Type B pancreatic cell (in vitro differentiated cells): Measurements from ENCODE around the gene ZC2HC1C. TPM values are rescaled to one million over a fixed set of nuclear protein-coding genes. Genes with fewer than 3 reads are reported as not detected.
"Not testable (repeated sequence)": the region's sequence is repeated elsewhere in the genome, so short reads cannot be mapped to it uniquely, and the experiment has no call there.

Experiments
- DNase-seq: peaks from one replicate; pipeline ENCODE4 v3.0.0; 2021; ENCODE audit warnings: mixed read lengths; ENCODE audit not compliant: unreplicated experiment; ENCODE audit errors: extremely low spot score
- H3K27ac Mint-ChIP-seq: 2 replicates; pipeline ENCODE4 v1.8.0; 2021; ENCODE audit warnings: mild to moderate bottlenecking, mixed read lengths
- H3K27me3 Mint-ChIP-seq: 2 replicates; pipeline ENCODE4 v1.8.0; 2021; ENCODE audit warnings: mixed read lengths
- H3K36me3 Mint-ChIP-seq: 2 replicates; pipeline ENCODE4 v1.8.0; 2021; ENCODE audit warnings: mixed read lengths
- H3K4me1 Mint-ChIP-seq: one replicate; pipeline ENCODE4 v1.8.0; 2021; ENCODE audit warnings: mixed read lengths; ENCODE audit not compliant: unreplicated experiment
- H3K4me3 Mint-ChIP-seq: 2 replicates; pipeline ENCODE4 v1.8.0; 2021; ENCODE audit warnings: mild to moderate bottlenecking, mixed read lengths
- H3K9me3 Mint-ChIP-seq: 2 replicates; pipeline ENCODE4 v1.8.0; 2021; ENCODE audit warnings: mixed read lengths
- total RNA-seq: library from RNA; stranded (reverse); gene quantifications from 2 replicates; pipeline ENCODE4 v1.2.1, GENCODE V29; 2021; ENCODE audit warnings: low replicate concordance
- TF ChIP-seq, protein P1 (sequence below): fragments of 200-600 bp; sonication (generic); conservative IDR thresholded peaks from 2 replicates; pipeline ENCODE4 v1.5.0; 2021; ENCODE audit warnings: antibody characterized with exemption, mild to moderate bottlenecking

Gene ZC2HC1C
- total RNA-seq, 1 donor from 2014 or later, result 3.7 TPM

DNA sequence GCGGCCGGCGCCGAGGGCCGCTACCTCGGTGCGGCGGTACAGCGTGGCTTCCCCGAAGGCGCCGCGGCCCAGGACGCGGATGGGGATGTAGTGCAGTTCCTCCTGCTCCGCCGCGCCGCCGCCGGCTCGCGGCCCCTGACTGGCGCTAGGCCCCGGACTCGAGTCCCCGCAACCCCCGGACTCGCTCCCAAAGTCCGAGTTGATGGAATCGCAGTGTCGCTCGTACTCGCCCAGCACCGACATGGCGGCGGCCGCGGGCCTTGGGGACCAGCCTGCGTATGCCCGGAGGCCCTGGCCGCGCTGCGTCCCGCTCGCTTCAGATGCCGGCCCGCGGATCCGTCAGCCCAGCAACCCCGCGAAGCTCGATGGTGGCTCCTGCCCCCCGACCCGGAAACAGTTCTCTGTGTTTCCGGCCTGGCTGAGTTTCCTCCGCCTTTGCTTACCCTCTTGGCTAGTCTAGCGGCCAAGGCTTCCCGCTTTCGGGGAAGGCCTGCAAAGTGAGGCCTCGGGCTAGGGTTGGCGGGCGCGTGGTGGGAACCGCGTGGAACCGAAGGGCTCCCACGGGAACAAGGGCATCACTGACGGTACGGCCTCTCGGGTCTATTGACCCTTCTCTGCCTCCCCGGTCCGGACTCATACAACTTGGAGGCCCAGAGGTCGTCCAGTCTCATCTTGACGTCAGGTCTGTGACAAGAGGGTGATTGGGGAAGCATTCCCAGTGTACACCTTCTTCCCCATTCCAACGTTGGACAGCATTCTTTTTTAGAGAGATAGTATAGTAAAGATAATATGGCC is 57.4 kb downstream of the ZC2HC1C start, which contains the start of gene NEK9:
TSS of gene NEK9 (minus strand) at position 370 of the 795 bp plus-strand sequence. CDS start at position 243, 127 bp downstream.
- Mint-ChIP-seq H3K27me3 (no peaks in the 10 kb centered on the region), H3K36me3 (peaks cover 6% of the 10 kb centered on the region), H3K4me1 (peaks cover 28% of the 10 kb centered on the region), H3K9me3 (no peaks in the 10 kb centered on the region), H3K27ac (peak within 1 kb of the TSS; percentile 97), H3K4me3 (peak within 1 kb of the TSS; percentile 86)
- TF ChIP-seq, protein P1, sequence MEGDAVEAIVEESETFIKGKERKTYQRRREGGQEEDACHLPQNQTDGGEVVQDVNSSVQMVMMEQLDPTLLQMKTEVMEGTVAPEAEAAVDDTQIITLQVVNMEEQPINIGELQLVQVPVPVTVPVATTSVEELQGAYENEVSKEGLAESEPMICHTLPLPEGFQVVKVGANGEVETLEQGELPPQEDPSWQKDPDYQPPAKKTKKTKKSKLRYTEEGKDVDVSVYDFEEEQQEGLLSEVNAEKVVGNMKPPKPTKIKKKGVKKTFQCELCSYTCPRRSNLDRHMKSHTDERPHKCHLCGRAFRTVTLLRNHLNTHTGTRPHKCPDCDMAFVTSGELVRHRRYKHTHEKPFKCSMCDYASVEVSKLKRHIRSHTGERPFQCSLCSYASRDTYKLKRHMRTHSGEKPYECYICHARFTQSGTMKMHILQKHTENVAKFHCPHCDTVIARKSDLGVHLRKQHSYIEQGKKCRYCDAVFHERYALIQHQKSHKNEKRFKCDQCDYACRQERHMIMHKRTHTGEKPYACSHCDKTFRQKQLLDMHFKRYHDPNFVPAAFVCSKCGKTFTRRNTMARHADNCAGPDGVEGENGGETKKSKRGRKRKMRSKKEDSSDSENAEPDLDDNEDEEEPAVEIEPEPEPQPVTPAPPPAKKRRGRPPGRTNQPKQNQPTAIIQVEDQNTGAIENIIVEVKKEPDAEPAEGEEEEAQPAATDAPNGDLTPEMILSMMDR, result no peak
- peak; percentile 92 for DNase-seq

DNA sequence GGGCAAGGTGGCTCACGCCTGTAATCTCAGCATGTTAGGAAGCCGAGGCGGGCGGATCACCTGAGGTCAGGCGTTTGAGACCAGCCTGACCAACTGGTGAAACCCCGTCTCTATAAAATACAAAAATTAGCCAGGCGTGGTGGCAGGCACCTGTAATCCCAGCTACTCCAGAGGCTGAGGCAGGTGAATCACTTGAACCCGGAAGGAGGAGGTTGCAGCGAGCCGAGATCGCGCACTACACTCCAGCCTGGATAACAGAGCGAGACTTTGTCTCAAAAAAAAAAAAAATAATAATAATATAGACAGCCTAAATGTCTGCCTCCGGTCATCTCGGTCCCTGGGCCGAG is 58.0 kb downstream of the ZC2HC1C start:
- H3K9me3 Mint-ChIP-seq, DNase-seq, H3K27me3 Mint-ChIP-seq, H3K36me3 Mint-ChIP-seq: not testable (repeated sequence)
- Mint-ChIP-seq H3K4me3 (peak overlapping the region; percentile 86), H3K4me1 (peaks cover 31% of the 10 kb centered on the region), H3K27ac (peak overlapping the region; percentile 97)

DNA sequence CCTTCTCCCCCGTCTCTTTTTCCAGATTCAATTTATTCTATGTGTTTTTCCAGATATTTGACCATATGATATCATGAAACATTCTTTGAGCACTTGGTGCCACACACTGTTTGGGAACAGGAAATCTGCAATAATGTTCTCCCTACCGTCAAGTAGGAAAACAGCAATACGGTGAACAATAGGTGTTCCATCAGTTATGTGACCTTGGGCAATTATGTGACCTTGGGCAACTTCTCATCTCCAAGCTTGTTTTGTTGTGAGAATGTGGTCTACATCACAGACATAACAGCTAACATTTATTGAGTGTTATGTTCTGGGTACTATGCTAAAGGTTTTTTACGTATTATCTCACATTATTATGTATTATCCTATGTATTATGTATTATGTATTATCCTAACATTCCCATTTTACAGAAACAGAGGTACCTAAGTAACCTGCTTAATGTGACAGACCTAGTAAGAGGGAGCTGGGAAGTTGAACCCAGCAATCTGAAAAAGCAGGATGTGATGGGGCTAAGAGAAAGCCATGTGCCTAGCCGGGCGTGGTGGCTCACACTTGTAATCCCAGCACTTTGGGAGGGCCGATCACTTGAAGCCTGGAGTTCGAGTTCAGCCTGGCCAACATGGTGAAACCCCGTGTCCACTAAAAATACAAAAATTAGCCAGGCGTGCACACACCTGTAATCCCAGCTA is 58.6 kb downstream of the ZC2HC1C start:
- H3K27me3 Mint-ChIP-seq, result no peaks in the 10 kb centered on the region
- no peaks in the 10 kb centered on the region for H3K9me3 Mint-ChIP-seq
- TF ChIP-seq, protein P1, result no peak
- peaks cover 14% of the 10 kb centered on the region for H3K36me3 Mint-ChIP-seq
- peak overlapping the region; percentile 97 for H3K27ac Mint-ChIP-seq
- DNase-seq, result no peak
- peaks cover 34% of the 10 kb centered on the region for H3K4me1 Mint-ChIP-seq
- H3K4me3 Mint-ChIP-seq, result peak overlapping the region; percentile 86

DNA sequence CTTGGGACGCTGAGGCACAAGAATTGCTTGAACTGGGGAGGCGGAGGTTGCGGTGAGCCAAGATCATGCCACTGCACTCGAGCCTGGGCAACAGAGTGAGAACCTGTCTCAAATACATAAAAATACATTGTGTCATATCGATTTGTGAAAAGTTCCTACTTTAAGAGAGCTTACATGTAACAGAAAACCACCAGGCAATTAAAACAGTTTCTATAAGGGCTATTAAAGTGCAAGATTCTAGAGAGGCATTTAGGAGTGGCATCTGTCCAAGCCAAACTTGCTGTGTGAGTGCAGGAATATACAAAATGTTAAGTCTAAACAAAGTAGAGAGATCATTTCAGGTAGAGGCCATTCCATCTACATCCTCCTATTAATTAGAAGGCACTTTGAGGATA is 59.2 kb downstream of the ZC2HC1C start:
- Mint-ChIP-seq H3K36me3 (peaks cover 18% of the 10 kb centered on the region), H3K4me3 (peak overlapping the region; percentile 53), H3K27ac (no peak overlapping the region), H3K4me1 (peaks cover 34% of the 10 kb centered on the region), H3K9me3 (no peaks in the 10 kb centered on the region), H3K27me3 (no peaks in the 10 kb centered on the region)
- DNase-seq, result no peak
- TF ChIP-seq, protein P1, result no peak

Other genes with a start within 250 kb of the ZC2HC1C start
- not detected in 2 replicates for gene PROX2, start 193.5 kb upstream of the ZC2HC1C start, total RNA-seq
- 97.2 and 114 TPM in 2 replicates for gene DLST, start 187.7 kb upstream of the ZC2HC1C start, total RNA-seq
- 5.3 and 7.5 TPM in 2 replicates for gene RPS6KL1, start 146.4 kb upstream of the ZC2HC1C start, total RNA-seq
- gene PGF, start 114.0 kb upstream of the ZC2HC1C start, total RNA-seq, result 8.4 and 16.8 TPM in 2 replicates
- 36.5 and 45.0 TPM in 2 replicates for gene EIF2B2, start 66.7 kb upstream of the ZC2HC1C start, total RNA-seq
- 19.3 and 28.5 TPM in 2 replicates for gene MLH3, start 18.2 kb upstream of the ZC2HC1C start, total RNA-seq
- 12.9 and 20.7 TPM in 2 replicates for gene ACYP1, start 5.6 kb upstream of the ZC2HC1C start, total RNA-seq
- gene NEK9, start 57.4 kb downstream of the ZC2HC1C start, total RNA-seq, result 81.3 and 117 TPM in 2 replicates
- 273 and 303 TPM in 2 replicates for gene TMED10, start 107.0 kb downstream of the ZC2HC1C start, total RNA-seq
- gene FOS, start 209.2 kb downstream of the ZC2HC1C start, total RNA-seq, result 214 and 974 TPM in 2 replicates